Fibroblast of lung (primary cell): ENCODE data around the gene UBXN10.

Experiments
- CTCF ChIP-seq, 2 donors: IDR thresholded peaks in 1 of 2; conservative IDR thresholded peaks in 1 of 2; 1 replicate in 1 of 2; 2 replicates in 1 of 2; pipeline ENCODE4 v1.5.1; 2011 to 2012; ENCODE audit warnings: low read length in 2 of 2, control low read depth in 1 of 2, inconsistent platforms in 1 of 2, low read depth in 1 of 2, mild to moderate bottlenecking in 1 of 2
- EZH2 ChIP-seq: IDR thresholded peaks from 2 replicates; pipeline ENCODE4 v1.5.1; 2012; ENCODE audit warnings: low read length, control low read depth, mild to moderate bottlenecking; ENCODE audit errors: missing control alignments

GRCh38 chr1:20197329-20197791 is 11.5 kb downstream of the UBXN10 start:
- TF ChIP-seq EZH2 (no peak), CTCF (conservative IDR thresholded peaks at IDR 0.05 in 1 of 2, IDR thresholded peaks at IDR 0.05 in 1 of 2; ENCODE audit: low read depth in 1 of 2, low read length in 2 of 2) (no peak)
